Mucosa of descending colon (tissue), 3 donors: Measurements from ENCODE around the gene ERC2. TPM values are rescaled to one million over a fixed set of nuclear protein-coding genes. Genes with fewer than 3 reads are reported as not detected.

Experiments
- ATAC-seq: fragments of 200-7000 bp; cut with Tn5 transposase; one replicate; pipeline ENCODE4 v1.9.1; 2020; ENCODE audit warnings: mild to moderate bottlenecking, moderate library complexity
- DNase-seq, 3 donors: peaks; one replicate each; pipeline ENCODE4 v3.0.0-alpha.2; 2020
- H3K36me3 ChIP-seq: fragments of 200-600 bp; one replicate; pipeline ENCODE4 v1.8.0; 2021; ENCODE audit warnings: low read depth, mild to moderate bottlenecking
- H3K4me1 ChIP-seq: fragments of 200-600 bp; one replicate; pipeline ENCODE4 v1.8.0; 2021; ENCODE audit warnings: low read depth, mild to moderate bottlenecking
- H3K4me3 ChIP-seq: fragments of 200-600 bp; one replicate; pipeline ENCODE4 v1.8.0; 2021; ENCODE audit warnings: mild to moderate bottlenecking
- H3K9me3 ChIP-seq: fragments of 200-600 bp; one replicate; pipeline ENCODE4 v1.8.0; 2021; ENCODE audit warnings: mild to moderate bottlenecking
- intact Hi-C, 2 donors: fragments of 100-400 bp; cut with DNase I in 1 of 2; cut with micrococcal nuclease in 1 of 2; formaldehyde crosslinking; loops; one replicate each; pipeline versions ENCODE4 v1.11.0 to v1.11.1; 2022; cut with DNase I, micrococcal nuclease
- total RNA-seq, 3 donors: library from RNA; stranded (reverse); fragmentation: NEBNext Ultra II Directional in 2 of 3; extraction: Animal tissue kit (Norgen Biotek cat#: 25700) in 2 of 3; gene quantifications; one replicate each; pipeline versions ENCODE4 v1.2.1 to v1.2.4, GENCODE V29; 2021 to 2023
- TF ChIP-seq, protein P1 (sequence below): fragments of 200-600 bp; IDR thresholded peaks from one replicate; pipeline ENCODE4 v1.8.0; 2022; ENCODE audit warnings: antibody characterized with exemption, mild to moderate bottlenecking
- donor health status: DM: no; HTN: no; CAD: no; lungs with moderate emphysema.
- donor health status: DM: no; HTN: no; CAD: no.
- donor health status: DM: no; HTN: yes; CAD: no.

ERC2 gene
- total RNA-seq, 3 donors from 2014 or later: 0.06 to 1.8 (median 0.43) TPM

DNA sequence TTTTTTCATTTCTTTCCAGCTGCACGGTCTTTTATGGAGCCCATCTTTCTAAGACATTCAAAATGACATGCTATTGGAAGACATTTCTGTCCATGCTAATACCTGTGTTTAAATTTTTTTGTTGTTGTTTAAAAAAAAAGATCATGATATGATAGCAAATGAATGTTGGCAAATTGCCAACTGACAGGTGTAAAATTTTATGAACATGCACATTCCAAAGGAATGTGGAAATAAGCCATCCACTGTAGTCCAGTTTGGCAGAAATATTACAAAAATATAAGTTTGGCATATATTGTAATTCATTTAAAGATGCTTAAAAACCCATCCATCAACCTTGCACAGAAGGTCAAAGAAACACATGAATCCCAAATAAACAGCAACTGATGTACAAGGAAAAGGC, 905.6 kb downstream of the ERC2 start:
- intact Hi-C loops: no loop called here
- H3K4me3 ChIP-seq: no peak overlapping the region

DNA sequence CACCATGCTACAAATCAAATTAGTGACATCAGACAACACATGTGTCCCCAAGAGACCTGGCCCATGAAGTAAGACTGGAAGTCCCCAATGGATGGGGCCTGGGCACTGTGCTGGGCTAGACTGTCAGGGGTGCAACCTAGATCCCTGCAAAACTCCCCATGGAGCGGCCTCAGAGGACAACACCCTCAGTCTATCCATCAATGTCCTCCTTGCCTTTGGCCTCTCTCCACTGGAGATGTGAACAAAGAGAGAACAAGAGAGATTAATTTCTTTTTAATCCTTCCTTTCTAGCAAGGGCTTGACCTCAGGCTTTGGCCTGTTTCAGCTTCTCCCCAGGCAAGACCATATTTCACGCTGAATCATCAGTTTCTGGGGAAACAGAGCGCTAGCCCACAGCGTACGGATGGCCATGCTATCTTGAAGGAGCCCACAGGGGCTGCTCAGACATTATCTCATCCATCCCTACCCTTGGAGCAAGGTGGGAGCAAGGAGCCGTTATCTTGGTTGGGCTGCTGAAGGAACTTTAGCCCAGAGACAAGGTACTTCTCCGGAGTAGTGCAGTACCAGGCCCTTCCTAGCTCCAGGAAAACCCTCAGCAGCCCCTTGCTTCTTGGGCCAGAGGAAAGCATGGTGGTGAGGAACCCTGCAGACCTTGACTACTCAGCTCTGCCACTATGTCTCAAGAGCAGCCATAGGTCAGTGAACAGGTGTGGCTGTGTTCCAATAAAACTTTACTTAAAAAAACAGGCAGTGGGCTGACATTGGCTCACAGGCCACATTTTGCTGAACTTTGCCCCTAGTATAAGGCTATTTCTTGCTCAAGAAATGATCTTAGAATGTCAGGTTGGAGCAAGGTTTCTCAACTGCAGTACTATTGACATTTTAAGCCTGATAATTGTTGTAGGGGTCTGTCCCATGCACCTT, 908.5 kb downstream of the ERC2 start:
- Histone ChIP-seq H3K4me1 (no peaks in the 10 kb centered on the region), H3K9me3 (no peaks in the 10 kb centered on the region), H3K4me3 (no peak overlapping the region), H3K36me3 (no peaks in the 10 kb centered on the region)
- intact Hi-C loops: no loop called here
- DNase-seq (no peak), ATAC-seq (peak; percentile 54)
- TF ChIP-seq, protein P1, sequence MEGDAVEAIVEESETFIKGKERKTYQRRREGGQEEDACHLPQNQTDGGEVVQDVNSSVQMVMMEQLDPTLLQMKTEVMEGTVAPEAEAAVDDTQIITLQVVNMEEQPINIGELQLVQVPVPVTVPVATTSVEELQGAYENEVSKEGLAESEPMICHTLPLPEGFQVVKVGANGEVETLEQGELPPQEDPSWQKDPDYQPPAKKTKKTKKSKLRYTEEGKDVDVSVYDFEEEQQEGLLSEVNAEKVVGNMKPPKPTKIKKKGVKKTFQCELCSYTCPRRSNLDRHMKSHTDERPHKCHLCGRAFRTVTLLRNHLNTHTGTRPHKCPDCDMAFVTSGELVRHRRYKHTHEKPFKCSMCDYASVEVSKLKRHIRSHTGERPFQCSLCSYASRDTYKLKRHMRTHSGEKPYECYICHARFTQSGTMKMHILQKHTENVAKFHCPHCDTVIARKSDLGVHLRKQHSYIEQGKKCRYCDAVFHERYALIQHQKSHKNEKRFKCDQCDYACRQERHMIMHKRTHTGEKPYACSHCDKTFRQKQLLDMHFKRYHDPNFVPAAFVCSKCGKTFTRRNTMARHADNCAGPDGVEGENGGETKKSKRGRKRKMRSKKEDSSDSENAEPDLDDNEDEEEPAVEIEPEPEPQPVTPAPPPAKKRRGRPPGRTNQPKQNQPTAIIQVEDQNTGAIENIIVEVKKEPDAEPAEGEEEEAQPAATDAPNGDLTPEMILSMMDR: no peak

More for the DNA sequence above, 905.6 kb downstream of the ERC2 start:
- no peaks in the 10 kb centered on the region for H3K9me3 ChIP-seq
- no peaks in the 10 kb centered on the region for H3K36me3 ChIP-seq
- DNase-seq (no peak), ATAC-seq (no peak)
- no peaks in the 10 kb centered on the region for H3K4me1 ChIP-seq
- TF ChIP-seq, protein P1: no peak

DNA sequence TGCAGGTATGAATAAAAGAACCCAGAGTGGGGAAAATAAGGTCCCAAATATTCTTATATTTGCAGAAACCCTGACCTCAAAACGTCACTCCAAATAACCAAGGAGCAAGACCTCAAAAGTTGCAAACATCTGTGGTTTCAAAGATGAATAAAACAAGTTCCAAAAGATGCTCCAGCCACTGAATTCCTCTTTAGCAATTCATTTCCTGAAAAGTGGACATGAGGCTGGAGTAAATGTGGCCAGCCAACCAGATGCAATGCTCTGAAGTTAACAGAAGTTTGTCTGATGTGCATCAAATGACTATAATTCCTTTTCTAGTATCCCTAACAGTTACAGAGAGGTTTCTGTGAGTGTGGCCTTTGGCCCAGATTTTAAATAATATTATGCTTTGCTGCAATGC, 910.0 kb downstream of the ERC2 start:
- TF ChIP-seq, protein P1: no peak
- intact Hi-C loops: no loop called here
- H3K4me1 ChIP-seq: no peaks in the 10 kb centered on the region
- DNase-seq (no peak), ATAC-seq (no peak)
- H3K36me3 ChIP-seq: no peaks in the 10 kb centered on the region
- no peaks in the 10 kb centered on the region for H3K9me3 ChIP-seq
- H3K4me3 ChIP-seq: no peak overlapping the region

DNA sequence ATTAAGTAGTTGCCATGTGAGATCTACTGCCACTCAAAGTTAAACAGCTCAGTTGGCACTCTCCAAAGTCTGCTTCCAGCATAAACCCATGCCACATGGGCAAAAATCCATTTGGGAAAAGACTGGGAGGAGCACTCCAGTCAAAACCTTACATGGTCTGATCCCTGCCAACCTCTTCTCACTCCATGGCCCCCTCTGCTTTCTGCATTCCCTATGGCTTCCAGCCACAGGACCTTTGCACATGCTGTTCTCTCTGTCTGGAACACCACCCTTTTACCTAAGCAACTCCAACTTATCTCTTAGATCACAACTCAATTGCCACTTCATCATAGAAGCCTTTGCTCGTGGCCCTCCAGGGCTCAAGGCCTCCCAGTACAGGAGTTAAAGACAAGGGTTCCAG, 910.7 kb downstream of the ERC2 start:
- ATAC-seq: no peak
- TF ChIP-seq, protein P1: no peak

DNA sequence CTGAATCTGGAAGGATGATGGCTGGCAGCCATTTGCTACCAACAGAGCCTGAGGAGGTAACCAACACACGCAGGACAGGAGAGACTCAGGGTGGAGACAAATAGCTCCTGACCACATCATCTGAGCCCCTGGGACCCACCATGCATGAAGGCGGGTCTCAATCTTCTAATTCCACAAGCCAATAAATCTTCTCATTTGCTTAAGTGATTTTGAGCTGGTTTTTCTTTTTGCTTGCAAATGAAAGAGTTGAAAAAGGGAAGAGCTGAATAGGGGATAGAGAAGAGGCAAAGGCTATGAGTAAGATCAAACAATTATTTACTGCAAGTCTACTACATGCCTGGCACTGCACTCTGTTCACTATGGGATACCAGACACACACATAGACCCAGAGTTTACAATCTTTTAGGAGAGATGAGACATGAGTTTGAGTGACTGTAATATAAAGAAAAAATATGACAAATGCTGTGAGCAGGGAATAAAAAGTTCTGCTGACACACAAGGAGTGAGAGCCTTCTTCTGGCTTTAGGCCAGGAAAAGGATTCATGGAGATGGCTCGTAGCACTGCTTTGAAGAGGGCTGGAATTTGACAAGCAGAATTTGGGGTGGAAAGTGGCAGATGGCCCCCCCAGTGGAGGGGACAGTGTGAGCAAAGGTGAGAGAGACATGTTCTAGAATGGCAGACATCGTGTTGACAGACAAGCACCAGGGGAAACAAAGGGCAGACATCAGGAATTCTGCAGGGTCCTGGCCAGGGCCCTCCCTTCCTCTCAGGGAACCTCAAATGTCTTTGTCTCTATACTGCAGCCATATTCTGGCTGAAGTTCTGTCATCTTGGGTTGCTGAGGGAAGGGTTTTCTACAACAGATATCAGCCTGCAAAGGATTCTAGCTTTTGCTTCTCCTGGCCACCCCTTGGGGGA, 911.4 kb downstream of the ERC2 start:
- DNase-seq: no peak
- TF ChIP-seq, protein P1: no peak
- Histone ChIP-seq H3K4me3 (no peak overlapping the region), H3K4me1 (no peaks in the 10 kb centered on the region), H3K9me3 (no peaks in the 10 kb centered on the region), H3K36me3 (no peaks in the 10 kb centered on the region)
- no peak for ATAC-seq
- intact Hi-C loops: no loop called here

More for the DNA sequence above, 910.7 kb downstream of the ERC2 start:
- Histone ChIP-seq H3K9me3 (no peaks in the 10 kb centered on the region), H3K4me3 (no peak overlapping the region), H3K36me3 (no peaks in the 10 kb centered on the region), H3K4me1 (no peaks in the 10 kb centered on the region)
- no peak for DNase-seq
- intact Hi-C loops: no loop called here
